Upper lobe of left lung (tissue), 4 donors: ENCODE results near the gene DQX1.

Experiments used
- CTCF ChIP-seq, 6 experiments: fragments of 450-650 bp in 4 of 6; fragments of 200-600 bp in 2 of 6; sonication (generic) in 2 of 6; IDR thresholded peaks; one replicate each; pipeline ENCODE4 v1.5.1; 2016 to 2019; ENCODE audit warnings: antibody characterized with exemption in 6 of 6
- POLR2A ChIP-seq, 4 donors: fragments of 450-650 bp; IDR thresholded peaks; one replicate each; pipeline ENCODE4 v1.5.1; 2016 to 2017; ENCODE audit warnings: antibody characterized with exemption in 4 of 4, mild to moderate bottlenecking in 2 of 4
- POLR2AphosphoS5 ChIP-seq, 2 donors: sonication (generic); formaldehyde crosslinking; IDR thresholded peaks; one replicate each; pipeline ENCODE4 v1.5.1; 2017; ENCODE audit warnings: antibody characterized with exemption in 2 of 2

GRCh38 chr2:74515981-74516633 lies 9.9 kb downstream of the DQX1 start:
- TF ChIP-seq CTCF (IDR thresholded peaks at IDR 0.05) (no peak), POLR2A (IDR thresholded peaks at IDR 0.05) (no peak), POLR2AphosphoS5 (IDR thresholded peaks at IDR 0.05) (no peak)
